Aorta (tissue), 5 donors: ENCODE measurements around the gene KCNJ4. TPM values are rescaled to one million over a fixed set of nuclear protein-coding genes. Genes with fewer than 3 reads are reported as not detected.

Experiments used
- ATAC-seq: fragments of 200-7000 bp; cut with Tn5 transposase; one replicate; pipeline ENCODE4 v1.9.1; 2022; ENCODE audit warnings: moderate library complexity; ENCODE audit not compliant: low FRiP score
- DNase-seq, 2 donors: peaks; one replicate each; pipeline ENCODE4 v3.0.0-alpha.2; 2020
- H3K27ac ChIP-seq, 2 donors: one replicate each; pipeline ENCODE4 v1.5.1; 2013; ENCODE audit warnings: low read length in 2 of 2, mild to moderate bottlenecking in 2 of 2, moderate library complexity in 2 of 2, control low read depth in 1 of 2, inconsistent platforms in 1 of 2, low read depth in 1 of 2
- H3K27me3 ChIP-seq, 2 donors: one replicate each; pipeline ENCODE4 v1.6.1; 2013; ENCODE audit warnings: control low read depth in 1 of 2, low read length in 1 of 2, mild to moderate bottlenecking in 1 of 2, moderate library complexity in 1 of 2; ENCODE audit not compliant: insufficient read depth in 2 of 2, control insufficient read depth in 1 of 2
- H3K36me3 ChIP-seq, 2 donors: one replicate each; pipeline ENCODE4 v1.6.1; 2013; ENCODE audit warnings: control low read depth in 1 of 2, low read length in 1 of 2, mild to moderate bottlenecking in 1 of 2; ENCODE audit not compliant: insufficient read depth in 2 of 2, control insufficient read depth in 1 of 2
- H3K4me1 ChIP-seq, 2 donors: one replicate each; pipeline ENCODE4 v1.6.1; 2013; ENCODE audit warnings: low read length in 2 of 2, control low read depth in 1 of 2, mild to moderate bottlenecking in 1 of 2, moderate library complexity in 1 of 2; ENCODE audit not compliant: insufficient read depth in 2 of 2, control insufficient read depth in 1 of 2
- H3K4me3 ChIP-seq, 2 donors: one replicate each; pipeline ENCODE4 v1.5.1; 2013; ENCODE audit warnings: low read length in 2 of 2, control low read depth in 1 of 2, mild to moderate bottlenecking in 1 of 2
- H3K9me3 ChIP-seq: one replicate; pipeline ENCODE4 v1.6.1; 2013; ENCODE audit warnings: mild to moderate bottlenecking, low read length; ENCODE audit not compliant: control insufficient read depth
- WGBS, 2 donors: extraction: QIAGEN DNeasy Blood & Tissue Kit; methylation state at CpG; one replicate each; pipeline ENCODE4 v1.1.7; 2013; 5-methylcytosine and 5-hydroxymethylcytosine counted together
- intact Hi-C, 2 donors: fragments of 100-400 bp; cut with DNase I; formaldehyde crosslinking; loops; one replicate each; pipeline versions ENCODE4 v1.14.2 to v1.15.0; 2022
- polyA plus RNA-seq, 2 donors: library from polyadenylated mRNA; stranded (reverse); fragments of 200-250 nt; gene quantifications; one replicate each; pipeline ENCODE4 v1.2.3, GENCODE V29; 2013
- total RNA-seq, 2 donors: library from RNA; stranded (reverse); fragmentation: NEBNext Ultra II Directional; extraction: Animal tissue kit (Norgen Biotek cat#: 25700); gene quantifications; one replicate each; pipeline ENCODE4 v1.2.1, GENCODE V29; 2021
- donor health status: healthy with polysubstance abuse.
- donor health status: Bipolar disorder and iron deficiency.
- donor health status: DM: no; HTN: no; CAD: no.
- donor health status: DM: no; HTN: no; CAD: no.
- donor health status: DM: yes; HTN: yes; CAD: no.

KCNJ4 gene
- total and polyA plus RNA-seq, 4 donors, result not detected

DNA sequence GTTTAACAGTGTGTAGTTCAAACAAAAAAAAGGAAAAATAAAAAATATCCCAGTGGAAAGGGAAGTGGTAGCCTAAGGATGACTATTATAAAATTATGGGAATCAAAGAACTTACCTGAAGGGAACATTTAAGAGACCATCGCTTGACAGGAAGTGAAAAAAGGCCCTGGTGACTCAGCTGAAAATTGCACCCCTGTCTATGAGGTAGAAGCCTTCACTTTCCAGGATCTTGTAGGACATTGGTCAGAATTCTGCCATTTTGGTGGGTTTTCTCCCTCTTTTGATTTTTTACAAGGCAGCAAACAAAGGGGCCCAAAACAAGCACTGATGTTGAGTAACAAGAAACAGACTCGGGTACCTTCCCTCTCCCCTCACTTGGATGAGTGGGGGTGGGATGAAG is 35.5 kb upstream of the KCNJ4 start:
- H3K27ac ChIP-seq, result peak overlapping the region in 1 of 2 donors; percentile 44
- no peak overlapping the region for H3K4me3 ChIP-seq
- WGBS, 2 donors, result 46 to 57% methylated on average over 2 of the region's 2 CpGs
- ATAC-seq, result no peak
- peaks cover 11 to 14% of the 10 kb centered on the region in 2 donors for H3K36me3 ChIP-seq
- H3K27me3 ChIP-seq, result no peaks in the 10 kb centered on the region
- DNase-seq, result no peak
- intact Hi-C loops, result no loop called here
- no peaks in the 10 kb centered on the region for H3K9me3 ChIP-seq
- H3K4me1 ChIP-seq, result no peaks in the 10 kb centered on the region

DNA sequence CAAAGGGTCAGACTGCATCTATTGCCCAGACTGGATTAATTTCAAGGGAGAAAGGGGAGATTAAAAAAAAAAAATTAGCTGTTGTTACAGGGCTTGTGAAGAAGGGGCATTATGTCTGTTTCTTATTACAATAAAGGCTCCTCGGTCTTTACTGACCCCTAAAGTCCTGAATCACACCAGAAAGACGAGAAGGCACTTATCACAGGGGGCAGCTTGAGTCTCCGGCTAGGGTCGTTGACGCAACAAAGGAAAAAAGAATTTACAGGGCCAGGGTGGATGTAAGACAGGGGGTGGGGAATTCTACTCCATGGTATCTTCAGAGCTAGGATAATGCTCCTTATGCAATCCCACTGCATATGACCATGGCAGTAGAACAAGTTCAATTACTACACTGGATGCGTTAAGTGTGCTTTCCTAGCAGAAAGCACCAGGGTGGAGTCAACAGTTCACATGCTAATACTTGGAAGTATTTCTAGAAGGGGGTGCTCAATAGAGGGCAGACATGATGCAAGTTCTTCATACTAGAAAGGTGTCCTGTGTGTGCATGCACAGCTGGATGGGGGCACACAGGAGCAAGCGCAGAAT is 34.7 kb upstream of the KCNJ4 start:
- Histone ChIP-seq H3K36me3 (peaks cover 12 to 13% of the 10 kb centered on the region in 2 donors), H3K4me1 (no peaks in the 10 kb centered on the region), H3K9me3 (no peaks in the 10 kb centered on the region), H3K4me3 (no peak overlapping the region), H3K27me3 (no peaks in the 10 kb centered on the region), H3K27ac (no peak overlapping the region)
- intact Hi-C loops, result no loop called here
- WGBS, 2 donors, result 69 to 73% methylated on average over 7 of the region's 7 CpGs
- DNase-seq (no peak), ATAC-seq (no peak)

DNA sequence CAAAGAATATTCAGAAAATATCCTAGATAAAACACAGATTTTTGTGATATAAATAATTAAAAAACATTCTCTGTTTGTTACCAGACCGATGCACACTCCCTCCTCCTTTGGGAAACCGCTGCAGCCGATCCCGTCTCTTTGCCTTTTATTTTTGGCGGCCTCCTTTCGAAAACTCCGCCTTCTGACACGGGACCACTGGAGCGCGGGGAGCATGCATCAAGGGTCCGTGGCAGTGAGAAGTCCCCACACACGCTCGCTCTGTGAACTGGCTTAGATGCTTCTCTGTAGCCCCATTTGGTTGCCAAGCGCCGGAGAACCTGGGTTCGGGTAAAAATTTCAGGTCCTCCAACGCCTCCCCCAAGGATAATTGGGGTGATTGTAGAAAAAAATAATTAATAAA is 34.1 kb upstream of the KCNJ4 start:
- H3K4me1 ChIP-seq, result no peaks in the 10 kb centered on the region
- no peaks in the 10 kb centered on the region for H3K9me3 ChIP-seq
- intact Hi-C loops, result no loop called here
- no peak for DNase-seq
- H3K27me3 ChIP-seq, result no peaks in the 10 kb centered on the region
- no peak for ATAC-seq
- 85 to 87% methylated on average over 17 of the region's 17 CpGs for WGBS, 2 donors
- H3K36me3 ChIP-seq, result peaks cover 12 to 13% of the 10 kb centered on the region in 2 donors
- H3K27ac ChIP-seq, result no peak overlapping the region
- no peak overlapping the region for H3K4me3 ChIP-seq

DNA sequence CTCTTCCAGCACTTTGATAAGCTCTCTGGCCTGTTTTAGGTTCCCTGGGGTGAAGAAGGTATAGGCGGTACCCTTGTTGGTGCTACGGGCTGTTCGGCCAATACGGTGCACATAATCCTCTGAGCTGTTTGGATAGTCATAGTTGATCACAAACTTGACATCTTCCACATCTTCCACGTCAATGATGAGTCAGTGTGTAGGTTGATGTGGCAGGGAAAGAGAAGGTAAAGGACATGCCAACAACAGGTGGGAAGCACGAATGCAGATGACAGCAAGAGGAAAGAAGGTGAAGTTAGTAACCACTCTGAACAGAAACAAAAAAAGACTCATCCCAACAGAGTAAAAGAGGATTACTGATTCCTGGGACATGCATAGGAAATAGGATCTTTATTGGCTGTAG is 32.9 kb upstream of the KCNJ4 start:
- WGBS, 2 donors, result 76 to 78% methylated on average over 6 of the region's 6 CpGs
- intact Hi-C loops, result no loop called here
- ATAC-seq (no peak), DNase-seq (no peak)
- H3K27ac ChIP-seq, result no peak overlapping the region
- H3K4me1 ChIP-seq, result no peaks in the 10 kb centered on the region
- H3K36me3 ChIP-seq, result peaks cover 11 to 15% of the 10 kb centered on the region in 2 donors
- no peak overlapping the region for H3K4me3 ChIP-seq
- H3K9me3 ChIP-seq, result no peaks in the 10 kb centered on the region
- no peaks in the 10 kb centered on the region for H3K27me3 ChIP-seq

GRCh38 chr22:38485783-38486182 is 30.8 kb upstream of the KCNJ4 start:
- WGBS, 2 donors, result 40 to 49% methylated on average over 5 of the region's 5 CpGs
- Histone ChIP-seq H3K27ac (no peak overlapping the region), H3K4me3 (no peak overlapping the region), H3K27me3 (no peaks in the 10 kb centered on the region), H3K36me3 (peaks cover 16 to 19% of the 10 kb centered on the region in 2 donors), H3K4me1 (no peaks in the 10 kb centered on the region), H3K9me3 (no peaks in the 10 kb centered on the region)
- intact Hi-C loops, result no loop called here
- DNase-seq (no peak), ATAC-seq (peak; percentile 17)

- ATAC-seq (no peak), DNase-seq (no peak)
- Histone ChIP-seq H3K4me1 (no peaks in the 10 kb centered on the region), H3K27ac (no peak overlapping the region), H3K27me3 (no peaks in the 10 kb centered on the region), H3K9me3 (no peaks in the 10 kb centered on the region), H3K4me3 (no peak overlapping the region), H3K36me3 (peaks cover 16 to 17% of the 10 kb centered on the region in 2 donors)
- 34 to 41% methylated on average over 1 of the region's 1 CpG for WGBS, 2 donors
- intact Hi-C loops, result no loop called here
Measured at GRCh38 chr22:38484244-38484643, 29.2 kb upstream of the KCNJ4 start.

DNA sequence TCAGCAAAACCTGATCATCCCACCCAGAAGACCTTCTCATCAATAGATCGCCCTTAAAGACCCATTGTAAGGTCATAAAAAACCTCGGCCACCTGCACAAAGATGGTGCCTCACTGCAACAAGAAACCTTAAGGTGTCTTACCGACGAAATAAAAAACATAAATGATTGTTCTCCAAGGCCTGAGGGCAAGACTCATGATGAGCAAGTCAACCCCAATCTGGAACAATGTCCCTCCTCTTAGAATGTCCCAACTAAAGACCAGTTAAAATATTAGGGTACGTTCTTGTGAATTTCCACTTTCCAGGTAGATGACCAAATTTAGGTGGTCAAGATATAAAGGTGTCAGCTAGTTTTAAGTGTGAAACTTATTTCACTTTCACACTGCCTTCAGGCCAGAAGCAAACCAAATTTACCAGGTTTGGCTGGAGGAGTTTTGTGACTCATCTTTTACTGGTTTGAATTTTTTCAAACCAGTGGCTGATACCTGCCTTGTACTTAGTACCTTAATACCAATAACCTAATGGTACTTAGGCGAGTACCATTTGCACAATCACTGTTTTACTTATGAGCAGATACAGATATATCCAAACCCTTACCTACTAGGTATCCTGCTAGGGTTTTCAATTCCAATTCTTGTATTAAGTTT is 27.8 kb upstream of the KCNJ4 start:
- no peak overlapping the region for H3K27ac ChIP-seq
- H3K9me3 ChIP-seq, result no peaks in the 10 kb centered on the region
- no peaks in the 10 kb centered on the region for H3K27me3 ChIP-seq
- no peak for ATAC-seq
- peaks cover 13 to 14% of the 10 kb centered on the region in 2 donors for H3K36me3 ChIP-seq
- DNase-seq, result no peak
- no peak overlapping the region for H3K4me3 ChIP-seq
- intact Hi-C loops, result no loop called here
- 93 to 95% methylated on average over 6 of the region's 6 CpGs for WGBS, 2 donors
- H3K4me1 ChIP-seq, result no peaks in the 10 kb centered on the region

DNA sequence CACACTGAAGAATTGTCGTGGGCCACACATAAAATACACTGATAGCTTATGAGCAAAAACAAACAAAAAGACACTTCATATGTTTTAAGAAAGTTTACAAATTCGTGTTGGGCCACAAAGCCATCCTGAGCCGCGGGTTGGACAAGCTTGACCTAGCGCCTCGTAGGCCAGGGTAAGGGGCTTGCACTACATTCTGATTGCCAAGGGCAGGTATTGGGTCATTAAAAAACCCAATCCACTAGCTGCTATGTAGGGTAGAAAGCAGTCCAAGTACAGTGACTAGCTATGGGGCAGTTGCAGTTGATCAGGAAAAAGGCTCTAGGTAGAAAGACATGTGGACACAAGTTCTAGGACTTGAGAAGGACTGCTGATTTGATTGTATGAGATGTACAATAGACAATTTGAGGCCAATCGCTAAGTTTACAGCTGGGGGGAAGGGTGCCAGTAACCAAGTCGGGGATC is 26.9 kb upstream of the KCNJ4 start:
- peaks cover 13% of the 10 kb centered on the region in 2 donors for H3K36me3 ChIP-seq

More for the DNA sequence above, 26.9 kb upstream of the KCNJ4 start:
- H3K4me1 ChIP-seq, result no peaks in the 10 kb centered on the region
- intact Hi-C loops, result no loop called here
- DNase-seq (no peak), ATAC-seq (no peak)
- H3K27me3 ChIP-seq, result no peaks in the 10 kb centered on the region
- no peak overlapping the region for H3K4me3 ChIP-seq
- no peaks in the 10 kb centered on the region for H3K9me3 ChIP-seq
- 83 to 84% methylated on average over 8 of the region's 8 CpGs for WGBS, 2 donors
- H3K27ac ChIP-seq, result no peak overlapping the region
